Measurements from ENCODE around the gene TBXAS1.

TBXAS1 gene

GRCh38 chr7:140028311-140028710 lies 199.2 kb downstream of the TBXAS1 start:
- no peak for DNase-seq

GRCh38 chr7:140029072-140029471 lies 200.0 kb downstream of the TBXAS1 start:
- no peak for DNase-seq

- DNase-seq: no peak
These were observed 202.3 kb downstream of the TBXAS1 start for GRCh38 chr7:140031364-140031763.

GRCh38 chr7:140033036-140033435 lies 204.0 kb downstream of the TBXAS1 start:
- no peak for DNase-seq

GRCh38 chr7:140033779-140034363 lies 204.8 kb downstream of the TBXAS1 start:
- no peak for DNase-seq

- DNase-seq: no peak
These were observed 205.4 kb downstream of the TBXAS1 start for GRCh38 chr7:140034421-140034820.

GRCh38 chr7:140035400-140036223 lies 206.5 kb downstream of the TBXAS1 start:
- DNase-seq: no peak

GRCh38 chr7:140036224-140036962 lies 207.3 kb downstream of the TBXAS1 start:
- peak; percentile 84 for DNase-seq

GRCh38 chr7:140039066-140039465 lies 210.0 kb downstream of the TBXAS1 start:
- no peak for DNase-seq

GRCh38 chr7:140039896-140040295 lies 210.8 kb downstream of the TBXAS1 start:
- no peak for DNase-seq

GRCh38 chr7:140041659-140042385 lies 212.8 kb downstream of the TBXAS1 start:
- DNase-seq: peak; percentile 8

- DNase-seq: peak; percentile 18
These were observed 213.3 kb downstream of the TBXAS1 start for GRCh38 chr7:140042386-140042670.

- no peak for DNase-seq
These were observed 215.2 kb downstream of the TBXAS1 start for GRCh38 chr7:140044251-140044650.

GRCh38 chr7:140045697-140046096 lies 216.6 kb downstream of the TBXAS1 start:
- DNase-seq: no peak

GRCh38 chr7:140047197-140047596 lies 218.1 kb downstream of the TBXAS1 start:
- DNase-seq: no peak

GRCh38 chr7:140048138-140048537 lies 219.1 kb downstream of the TBXAS1 start:
- DNase-seq: no peak

- DNase-seq: no peak
These were observed 219.9 kb downstream of the TBXAS1 start for GRCh38 chr7:140048989-140049338.

- DNase-seq: no peak
These were observed 220.4 kb downstream of the TBXAS1 start for GRCh38 chr7:140049339-140050024.

- no peak for DNase-seq
These were observed 221.0 kb downstream of the TBXAS1 start for GRCh38 chr7:140050100-140050499.

GRCh38 chr7:140051820-140052219 lies 222.8 kb downstream of the TBXAS1 start:
- DNase-seq: peak; percentile 50

GRCh38 chr7:140053812-140054539 lies 224.9 kb downstream of the TBXAS1 start:
- no peak for DNase-seq

- DNase-seq: no peak
These were observed 225.7 kb downstream of the TBXAS1 start for GRCh38 chr7:140054751-140055150.
